B cell (primary cell): ENCODE measurements around the gene MLEC.

ENCODE experiments used
- EZH2 ChIP-seq: IDR thresholded peaks from 2 replicates; pipeline ENCODE4 v1.6.1; 2012; ENCODE audit warnings: borderline replicate concordance, low read depth, mild to moderate bottlenecking, moderate library complexity, low read length; ENCODE audit not compliant: insufficient read depth, poor library complexity, severe bottlenecking
- TF ChIP-seq, protein P1 (sequence below): fragments of 200-600 bp; IDR thresholded peaks from one replicate; pipeline ENCODE4 v1.8.0; 2022; ENCODE audit warnings: antibody characterized with exemption, mild to moderate bottlenecking

DNA sequence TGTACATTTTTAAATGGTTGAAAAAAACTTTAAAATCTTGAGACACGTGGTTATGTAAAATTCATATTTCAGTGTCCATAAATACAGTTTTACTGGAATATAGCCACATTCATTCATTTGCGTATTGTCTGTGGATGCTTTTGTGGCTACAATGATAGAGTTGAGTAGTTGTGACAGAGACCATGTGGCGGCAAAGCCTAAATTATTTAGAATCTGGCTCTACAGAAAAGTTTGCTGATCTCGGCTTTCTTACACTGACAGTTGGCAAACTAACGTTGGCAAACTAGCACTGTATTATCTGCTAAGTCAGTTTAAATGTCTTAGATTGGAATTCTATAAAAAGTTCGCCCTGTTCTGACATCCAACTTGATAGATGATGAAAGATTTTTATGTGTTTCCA lies 25.7 kb downstream of the MLEC start:
- TF ChIP-seq, protein P1, sequence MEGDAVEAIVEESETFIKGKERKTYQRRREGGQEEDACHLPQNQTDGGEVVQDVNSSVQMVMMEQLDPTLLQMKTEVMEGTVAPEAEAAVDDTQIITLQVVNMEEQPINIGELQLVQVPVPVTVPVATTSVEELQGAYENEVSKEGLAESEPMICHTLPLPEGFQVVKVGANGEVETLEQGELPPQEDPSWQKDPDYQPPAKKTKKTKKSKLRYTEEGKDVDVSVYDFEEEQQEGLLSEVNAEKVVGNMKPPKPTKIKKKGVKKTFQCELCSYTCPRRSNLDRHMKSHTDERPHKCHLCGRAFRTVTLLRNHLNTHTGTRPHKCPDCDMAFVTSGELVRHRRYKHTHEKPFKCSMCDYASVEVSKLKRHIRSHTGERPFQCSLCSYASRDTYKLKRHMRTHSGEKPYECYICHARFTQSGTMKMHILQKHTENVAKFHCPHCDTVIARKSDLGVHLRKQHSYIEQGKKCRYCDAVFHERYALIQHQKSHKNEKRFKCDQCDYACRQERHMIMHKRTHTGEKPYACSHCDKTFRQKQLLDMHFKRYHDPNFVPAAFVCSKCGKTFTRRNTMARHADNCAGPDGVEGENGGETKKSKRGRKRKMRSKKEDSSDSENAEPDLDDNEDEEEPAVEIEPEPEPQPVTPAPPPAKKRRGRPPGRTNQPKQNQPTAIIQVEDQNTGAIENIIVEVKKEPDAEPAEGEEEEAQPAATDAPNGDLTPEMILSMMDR = no peak
- no peak for TF ChIP-seq EZH2
